ENCODE results near the gene TRO. TPM values are rescaled to one million over a fixed set of nuclear protein-coding genes. Genes with fewer than 3 reads are reported as not detected.

Gene TRO
- 1 to 10 TPM; 3.5 to 7.5 (median 5.0) TPM for total RNA-seq

GRCh38 chrX:54920610-54921426, at the start of gene TRO:
Gene TRO, plus strand, starts transcription at chrX:54920824. Its CDS starts 1,423 bp downstream, at chrX:54922247.
- H3K27me3 ChIP-seq, result no peaks in the 10 kb centered on the region
- no peaks in the 10 kb centered on the region for H3K9me3 ChIP-seq
- TF ChIP-seq POLR2AphosphoS5 (IDR thresholded peaks at IDR 0.05) (no peak), POLR2A (IDR thresholded peaks at IDR 0.05; ENCODE audit: low read depth) (no peak), EP300 (IDR thresholded peaks at IDR 0.05) (no peak)
- TF ChIP-seq, protein P1, sequence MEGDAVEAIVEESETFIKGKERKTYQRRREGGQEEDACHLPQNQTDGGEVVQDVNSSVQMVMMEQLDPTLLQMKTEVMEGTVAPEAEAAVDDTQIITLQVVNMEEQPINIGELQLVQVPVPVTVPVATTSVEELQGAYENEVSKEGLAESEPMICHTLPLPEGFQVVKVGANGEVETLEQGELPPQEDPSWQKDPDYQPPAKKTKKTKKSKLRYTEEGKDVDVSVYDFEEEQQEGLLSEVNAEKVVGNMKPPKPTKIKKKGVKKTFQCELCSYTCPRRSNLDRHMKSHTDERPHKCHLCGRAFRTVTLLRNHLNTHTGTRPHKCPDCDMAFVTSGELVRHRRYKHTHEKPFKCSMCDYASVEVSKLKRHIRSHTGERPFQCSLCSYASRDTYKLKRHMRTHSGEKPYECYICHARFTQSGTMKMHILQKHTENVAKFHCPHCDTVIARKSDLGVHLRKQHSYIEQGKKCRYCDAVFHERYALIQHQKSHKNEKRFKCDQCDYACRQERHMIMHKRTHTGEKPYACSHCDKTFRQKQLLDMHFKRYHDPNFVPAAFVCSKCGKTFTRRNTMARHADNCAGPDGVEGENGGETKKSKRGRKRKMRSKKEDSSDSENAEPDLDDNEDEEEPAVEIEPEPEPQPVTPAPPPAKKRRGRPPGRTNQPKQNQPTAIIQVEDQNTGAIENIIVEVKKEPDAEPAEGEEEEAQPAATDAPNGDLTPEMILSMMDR (IDR thresholded peaks at IDR 0.05), result no peak
- no peak for DNase-seq (ENCODE audit: extremely low spot score)
- intact Hi-C loops (cut with DNase I), result no loop called here
- H3K36me3 ChIP-seq, result no peaks in the 10 kb centered on the region
- H3K4me1 ChIP-seq, result peaks cover 0 to 6% (median 2%) of the 10 kb centered on the region in 4 donors
- 44% methylated on average over 29 of the region's 29 CpGs for WGBS
- peak within 1 kb of the TSS in 2 of 4 donors; percentile 36 to 47 for H3K27ac ChIP-seq (replicated peaks in 1 of 4)
- peak within 1 kb of the TSS; percentile 52 to 62 (median 56) for H3K4me3 ChIP-seq

- Histone ChIP-seq H3K4me3 (no peak overlapping the region), H3K36me3 (no peaks in the 10 kb centered on the region), H3K9me3 (no peaks in the 10 kb centered on the region), H3K4me1 (no peaks in the 10 kb centered on the region), H3K27me3 (no peaks in the 10 kb centered on the region), H3K27ac (replicated peaks in 1 of 4) (no peak overlapping the region)
- DNase-seq (ENCODE audit: extremely low spot score), result no peak
- TF ChIP-seq, protein P1 (IDR thresholded peaks at IDR 0.05), result no peak
- TF ChIP-seq EP300 (IDR thresholded peaks at IDR 0.05) (no peak), POLR2A (IDR thresholded peaks at IDR 0.05; ENCODE audit: low read depth) (no peak), POLR2AphosphoS5 (IDR thresholded peaks at IDR 0.05) (no peak)
- WGBS, result 70% methylated on average over 3 of the region's 3 CpGs
- intact Hi-C loops (cut with DNase I), result no loop called here
Observed at GRCh38 chrX:54885740-54886139, 34.9 kb upstream of the TRO start.

DNA sequence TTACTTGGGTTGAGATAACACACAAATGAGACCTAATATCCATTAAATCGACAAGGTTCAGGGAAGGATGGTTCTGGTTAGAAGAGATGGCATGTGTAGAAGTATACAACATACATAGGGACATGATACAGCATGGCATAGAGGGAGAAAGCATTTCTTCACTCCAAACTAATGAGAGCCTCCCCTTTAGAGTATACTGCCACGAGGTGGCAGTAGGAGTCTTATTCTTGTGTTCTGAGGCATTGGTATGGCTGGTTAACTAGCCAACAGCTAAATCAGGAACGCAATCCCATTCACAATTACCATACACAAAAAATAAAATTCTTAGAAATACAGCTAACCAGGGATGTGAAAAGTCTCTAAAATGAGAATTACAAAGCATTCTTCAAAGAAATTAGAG, 29.1 kb upstream of the TRO start:
- TF ChIP-seq POLR2AphosphoS5 (IDR thresholded peaks at IDR 0.05), result no peak
- TF ChIP-seq, protein P1 (IDR thresholded peaks at IDR 0.05), result peak in 1 of 3 experiments; percentile 42
- Histone ChIP-seq H3K9me3 (peaks cover 0 to 21% (median 0%) of the 10 kb centered on the region in 4 donors), H3K27ac (replicated peaks in 1 of 4) (no peak overlapping the region), H3K4me3 (no peak overlapping the region), H3K36me3 (no peaks in the 10 kb centered on the region), H3K27me3 (no peaks in the 10 kb centered on the region), H3K4me1 (no peaks in the 10 kb centered on the region)
- 27% methylated on average over 3 of the region's 3 CpGs for WGBS
- intact Hi-C loops (cut with DNase I), result loop anchor here (10.0 kb wide), 1 partner anchor 163 kb away; no protein-coding TSS in a partner anchor
- no peak for DNase-seq (ENCODE audit: extremely low spot score)

DNA sequence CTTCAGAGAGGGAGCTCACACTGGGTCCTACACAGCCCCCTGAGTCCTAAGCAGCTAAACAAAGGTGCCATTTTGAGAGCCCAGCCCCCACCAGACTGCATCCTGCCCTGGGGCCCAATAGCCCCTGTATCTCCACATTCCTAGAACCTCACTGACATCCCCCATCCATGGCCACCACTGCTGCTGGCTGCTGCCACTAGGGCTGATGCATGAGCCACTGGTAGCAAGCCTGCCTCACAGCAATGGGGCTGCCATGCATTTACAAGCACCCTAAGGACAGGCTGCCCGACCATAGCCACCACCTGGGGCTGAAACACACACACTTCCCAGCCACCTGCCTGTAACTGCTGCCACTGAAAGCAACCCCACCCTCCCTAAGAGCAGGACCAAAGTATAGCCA, 26.5 kb upstream of the TRO start:
- Histone ChIP-seq H3K27ac (replicated peaks in 1 of 4) (no peak overlapping the region), H3K27me3 (no peaks in the 10 kb centered on the region), H3K4me3 (no peak overlapping the region), H3K9me3 (peaks cover 0 to 21% (median 0%) of the 10 kb centered on the region in 4 donors), H3K36me3 (no peaks in the 10 kb centered on the region), H3K4me1 (no peaks in the 10 kb centered on the region)
- TF ChIP-seq, protein P1 (IDR thresholded peaks at IDR 0.05), result no peak
- TF ChIP-seq POLR2AphosphoS5 (IDR thresholded peaks at IDR 0.05) (no peak), EP300 (IDR thresholded peaks at IDR 0.05) (no peak), POLR2A (IDR thresholded peaks at IDR 0.05; ENCODE audit: low read depth) (no peak)
- no peak for DNase-seq (ENCODE audit: extremely low spot score)
- intact Hi-C loops (cut with DNase I), result loop anchor here (10.0 kb wide), 1 partner anchor 161 kb away; no protein-coding TSS in a partner anchor
- no CpG with 5 or more reads among the region's 1 CpG for WGBS

All from esophagus muscularis mucosa (tissue), 4 donors.